IPS-NIHi7 (cell line): ENCODE measurements around the gene ARHGEF38.
"Not testable (repeated sequence)": the region's sequence is repeated elsewhere in the genome, so short reads cannot be mapped to it uniquely, and the experiment has no call there.

Experiments used
- DNase-seq: peaks from one replicate; pipeline ENCODE4 v3.0.0; 2012; ENCODE audit warnings: mixed read lengths; ENCODE audit errors: extremely low spot score

The ARHGEF38 gene

DNA sequence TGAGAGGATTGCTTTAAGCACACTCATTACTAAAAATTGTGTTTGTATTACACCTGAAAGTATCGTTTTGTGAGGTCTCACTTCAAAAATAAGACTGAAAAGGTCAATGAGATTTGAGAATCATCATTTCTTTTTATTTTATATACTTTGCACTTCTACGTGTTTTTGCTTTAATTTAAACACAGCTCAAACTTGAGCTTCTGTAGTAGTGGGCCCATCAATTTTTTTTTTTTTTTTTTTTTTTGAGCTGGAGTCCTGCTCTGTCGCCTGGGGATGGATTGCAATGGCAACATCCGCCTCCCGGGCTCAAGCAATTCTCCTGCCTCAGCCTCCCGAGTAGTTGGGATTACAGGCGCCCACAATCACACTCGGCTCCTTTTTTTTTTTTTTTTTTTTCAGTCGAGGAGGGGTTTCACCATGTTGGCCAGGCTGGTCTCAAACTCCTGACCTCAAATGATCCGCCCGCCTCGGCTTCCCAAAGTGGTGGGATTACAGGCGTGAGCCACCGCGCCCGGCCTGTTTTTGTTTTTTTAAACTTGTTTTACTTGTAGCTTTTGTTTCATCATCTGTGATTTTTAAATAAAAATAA is 157.7 kb downstream of the ARHGEF38 start:
- DNase-seq: no peak

GRCh38 chr4:105710678-105711077 is 158.3 kb downstream of the ARHGEF38 start:
- no peak for DNase-seq

DNA sequence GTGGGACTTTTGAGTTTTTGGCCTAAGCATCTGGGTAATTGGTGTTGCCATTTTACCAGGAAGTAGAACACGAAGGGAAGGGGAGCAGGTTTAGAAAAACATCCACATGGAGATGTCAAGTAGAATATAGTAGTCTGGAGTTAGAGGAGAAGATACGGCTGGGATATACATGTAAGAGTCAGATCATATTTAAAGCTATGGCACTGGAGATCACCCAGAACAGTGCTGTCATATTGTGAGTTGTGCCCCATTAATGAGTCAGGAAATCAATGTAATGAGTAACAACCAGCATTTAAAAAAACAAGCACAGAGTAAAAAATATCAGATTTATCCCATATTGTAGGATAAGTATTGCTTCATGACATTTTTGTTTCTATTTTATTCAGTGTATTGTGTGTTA is 160.3 kb downstream of the ARHGEF38 start:
- DNase-seq: no peak

GRCh38 chr4:105714071-105714521 is 161.7 kb downstream of the ARHGEF38 start:
- no peak for DNase-seq

- DNase-seq: no peak
Measured at GRCh38 chr4:105714932-105715331, 162.5 kb downstream of the ARHGEF38 start.

DNA sequence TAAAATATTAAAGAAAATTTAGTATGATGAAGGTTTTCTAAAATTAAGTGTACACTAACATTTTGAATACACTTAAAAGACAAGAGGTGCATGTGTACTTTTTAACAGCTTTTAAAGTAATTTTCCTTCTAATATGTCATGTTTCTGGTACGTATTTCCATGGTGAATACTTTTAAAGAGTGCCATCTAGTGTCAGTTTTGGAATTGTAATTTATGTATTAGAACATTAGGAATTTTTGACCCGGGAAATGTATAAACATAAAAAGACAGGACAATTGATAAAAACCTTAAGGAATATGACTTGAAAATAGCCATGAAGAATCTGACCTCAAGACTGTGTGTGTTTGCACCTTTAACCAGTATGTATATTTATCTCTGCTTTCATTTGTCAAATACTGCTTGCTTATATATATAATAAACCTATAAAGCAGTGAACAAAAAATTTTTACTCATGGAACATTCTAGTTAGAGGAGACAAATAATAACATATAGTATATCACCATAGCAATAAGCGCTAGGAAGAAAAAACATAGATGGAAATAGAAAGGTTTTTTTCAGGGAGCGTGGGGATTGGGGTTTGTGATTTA is 163.4 kb downstream of the ARHGEF38 start:
- no peak for DNase-seq

- DNase-seq: no peak
Measured at GRCh38 chr4:105719204-105719603, 166.8 kb downstream of the ARHGEF38 start.

GRCh38 chr4:105725623-105726022 is 173.2 kb downstream of the ARHGEF38 start:
- no peak for DNase-seq

GRCh38 chr4:105729895-105730294 is 177.5 kb downstream of the ARHGEF38 start:
- not testable (repeated sequence) for DNase-seq
